ENCODE measurements around the gene PHKA2.

The PHKA2 gene

DNA sequence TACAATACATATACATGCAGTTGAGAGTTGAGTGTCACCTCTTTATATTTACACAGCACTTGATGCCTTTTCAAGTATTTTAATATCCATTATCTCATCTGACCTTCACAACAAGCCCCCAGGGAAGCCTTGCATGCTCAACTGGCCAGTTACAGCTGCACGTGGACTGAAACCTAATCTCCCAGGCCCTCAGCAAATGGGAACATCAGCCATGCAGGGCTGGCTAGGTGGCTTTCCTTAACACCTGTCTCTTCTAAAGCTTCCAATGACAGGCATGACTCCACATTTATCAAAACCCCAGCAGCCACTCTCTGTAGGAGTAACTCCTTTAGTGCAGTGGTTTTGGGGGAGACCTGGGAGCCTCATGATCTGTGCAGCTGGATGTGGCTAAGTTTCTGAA, 56.4 kb downstream of the PHKA2 start:
- peak; percentile 9 for DNase-seq

DNA sequence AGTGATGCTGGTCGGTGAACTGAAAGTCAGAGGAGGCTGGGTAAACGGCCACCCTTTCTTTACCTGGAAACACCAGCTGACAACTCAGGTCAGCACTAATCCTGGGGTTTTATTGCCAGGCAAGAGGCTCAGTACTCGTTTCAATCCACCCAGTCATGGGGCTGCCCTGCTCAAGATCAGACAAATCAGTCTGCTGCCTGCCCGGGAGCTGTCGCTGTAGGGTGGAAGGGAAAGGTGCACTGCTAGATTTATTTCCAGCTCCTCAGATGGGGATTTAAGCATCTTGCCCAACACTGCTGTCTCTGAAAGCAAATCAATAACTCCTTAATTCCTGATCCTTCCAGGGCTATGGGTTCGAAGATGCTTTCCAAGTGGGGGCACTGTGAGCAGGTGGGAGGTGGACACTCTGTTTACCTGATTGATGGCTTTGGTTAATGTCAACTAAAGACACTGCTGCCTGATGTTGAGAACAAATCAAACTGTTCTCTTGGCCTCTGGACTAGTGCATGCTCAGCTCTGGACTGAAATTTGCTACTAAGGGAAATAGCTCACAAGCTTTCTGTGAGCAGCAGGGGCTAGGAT, 59.3 kb downstream of the PHKA2 start:
- DNase-seq = no peak

DNA sequence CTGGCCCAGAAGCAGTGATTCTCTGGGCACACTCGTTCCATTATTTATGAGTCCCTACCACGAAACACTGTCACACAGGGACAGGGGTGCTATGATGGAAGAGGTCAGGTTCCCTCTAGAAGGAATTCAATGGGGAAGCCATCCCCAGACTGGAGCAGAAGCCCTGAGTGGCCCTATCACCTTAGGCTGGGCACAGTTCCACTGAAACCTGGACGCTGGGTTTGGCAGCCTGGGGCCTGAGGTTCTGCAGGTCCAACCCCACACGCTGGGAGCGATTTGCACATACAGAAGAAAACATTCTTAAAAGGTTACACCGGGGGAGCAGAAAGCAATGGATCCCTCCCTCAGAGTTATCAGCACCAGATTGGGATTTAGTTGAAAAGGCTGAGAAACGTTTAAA, 63.3 kb downstream of the PHKA2 start:
- no peak for DNase-seq

DNA sequence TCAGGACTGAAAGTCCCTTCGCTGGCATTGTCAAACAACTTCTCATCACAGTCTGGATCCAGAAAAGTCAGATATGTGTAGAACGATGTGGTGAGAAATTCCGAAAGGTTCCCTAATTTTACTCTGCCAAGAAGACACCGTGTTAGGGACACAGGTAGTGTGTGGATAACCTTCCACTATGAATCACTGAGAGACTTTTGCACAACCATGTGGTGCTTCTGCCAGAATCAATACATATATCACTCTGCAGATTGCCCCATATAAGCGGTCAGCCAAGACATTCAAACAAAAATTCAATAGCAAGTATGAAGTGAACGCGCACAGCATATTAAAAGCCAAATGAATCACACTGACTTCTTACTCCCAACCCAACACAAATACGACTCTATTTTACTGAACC, 63.8 kb downstream of the PHKA2 start:
- DNase-seq = no peak

DNA sequence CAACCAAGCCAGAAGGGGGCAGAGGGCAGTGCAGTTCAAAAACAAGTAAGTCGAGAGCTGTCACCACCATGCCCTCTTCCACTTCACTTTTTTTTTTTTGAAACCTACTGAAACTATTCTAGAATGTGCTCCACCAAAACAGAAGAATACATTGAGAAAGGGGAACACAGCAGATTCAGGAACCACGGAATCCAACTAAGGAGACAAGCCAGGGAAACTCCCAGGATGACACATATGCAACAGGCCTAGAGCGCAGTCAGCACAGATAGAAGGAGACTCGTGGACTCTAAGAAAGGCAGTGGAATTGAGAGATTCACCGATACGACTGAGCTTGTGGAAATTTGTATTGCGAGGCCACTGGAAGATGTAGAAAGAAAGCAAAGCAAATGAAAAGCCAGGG, 66.1 kb downstream of the PHKA2 start:
- no peak for DNase-seq

DNA sequence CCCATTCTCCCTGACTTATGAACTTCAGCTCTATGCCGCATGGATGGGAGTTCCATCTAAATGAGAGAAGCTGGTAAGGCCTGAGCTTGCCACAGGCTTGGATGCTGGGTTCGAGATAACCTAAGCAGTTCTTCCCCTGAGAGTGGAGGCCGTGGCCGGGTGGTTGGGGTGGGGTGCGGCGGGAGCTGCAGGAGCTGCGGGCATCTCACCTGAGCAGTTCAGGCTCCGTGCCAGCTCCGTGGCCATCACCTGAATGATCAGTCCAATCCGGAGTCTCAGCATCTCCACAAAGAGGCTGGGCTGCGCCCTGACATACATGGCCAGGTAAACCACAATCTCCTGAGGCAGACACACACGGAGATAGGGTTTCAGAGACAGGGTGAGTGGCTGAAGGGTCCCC, 77.6 kb downstream of the PHKA2 start:
- no peak for DNase-seq

DNA sequence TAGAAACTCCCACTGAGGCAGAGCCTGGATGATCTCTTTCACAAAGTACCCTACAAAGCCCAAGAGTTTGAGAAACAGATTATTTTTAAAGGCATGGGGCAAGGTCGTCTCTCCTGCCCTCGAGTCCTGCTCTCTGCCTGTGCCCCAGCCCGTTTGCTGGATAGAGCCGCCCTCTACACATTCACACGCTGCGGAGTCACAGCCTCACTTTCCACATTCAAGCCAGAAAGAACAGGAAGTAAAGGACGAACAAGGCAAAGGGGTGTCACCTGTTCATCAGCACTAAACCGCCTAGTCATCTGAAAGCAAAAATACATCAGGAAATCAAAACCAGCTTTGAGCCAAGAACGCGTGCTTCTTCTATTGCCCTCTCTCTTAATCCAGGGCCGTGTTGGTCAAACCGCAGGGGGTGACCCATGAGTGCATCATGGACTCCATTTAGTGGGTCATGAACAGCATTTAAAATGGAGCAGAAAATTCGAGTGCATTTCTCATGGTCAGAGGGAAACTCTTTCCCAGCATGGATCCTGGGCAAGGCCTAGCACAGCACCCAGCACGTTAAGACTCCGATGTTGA, 83.4 kb downstream of the PHKA2 start:
- DNase-seq = no peak

DNA sequence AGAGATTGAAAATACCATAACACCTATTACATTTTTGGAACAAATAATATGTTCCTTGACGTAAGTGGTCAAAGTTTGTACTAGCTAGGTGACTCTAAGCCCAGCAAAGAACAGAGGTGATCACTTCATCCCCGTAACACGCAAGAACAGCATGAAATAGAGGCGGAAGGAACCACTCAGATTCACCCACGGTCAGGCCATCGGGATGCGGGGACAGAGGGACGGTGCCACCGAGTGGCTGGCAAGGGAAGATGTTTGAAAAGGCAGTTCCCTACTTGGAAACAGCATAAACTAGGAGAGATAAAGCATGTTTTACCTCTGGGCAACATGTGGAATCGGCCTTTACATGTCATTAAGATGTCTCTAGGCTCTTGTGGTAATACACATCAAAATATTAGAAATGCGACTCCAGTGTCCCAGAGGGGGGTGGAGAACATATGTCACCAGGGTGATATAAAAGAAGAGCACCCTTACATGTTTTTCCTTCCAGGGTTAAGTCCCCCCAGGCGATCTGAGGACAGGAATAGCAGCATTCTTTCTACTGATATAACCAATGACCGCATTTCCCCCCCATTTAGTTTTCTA, 84.0 kb downstream of the PHKA2 start:
- DNase-seq = no peak

DNA sequence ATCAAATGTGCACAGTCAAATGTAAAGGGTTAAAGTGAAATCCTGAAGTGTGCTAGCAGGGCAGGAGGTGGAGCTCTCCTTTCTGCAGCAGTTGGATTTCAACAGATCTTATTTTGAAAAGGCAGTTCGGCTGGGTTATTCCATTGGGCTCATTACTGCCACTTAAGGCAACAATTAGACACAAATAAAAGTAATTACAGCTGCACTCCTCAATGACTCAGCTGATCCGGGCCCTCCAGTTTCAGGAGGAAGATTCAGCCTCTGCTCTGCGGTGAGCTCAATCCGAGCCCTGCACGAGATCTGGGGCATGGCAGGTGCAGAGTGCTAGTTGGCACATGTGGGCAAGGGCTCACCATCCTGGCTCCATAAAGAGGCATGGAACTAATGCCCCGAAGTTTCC, 85.4 kb downstream of the PHKA2 start:
- DNase-seq = no peak

DNA sequence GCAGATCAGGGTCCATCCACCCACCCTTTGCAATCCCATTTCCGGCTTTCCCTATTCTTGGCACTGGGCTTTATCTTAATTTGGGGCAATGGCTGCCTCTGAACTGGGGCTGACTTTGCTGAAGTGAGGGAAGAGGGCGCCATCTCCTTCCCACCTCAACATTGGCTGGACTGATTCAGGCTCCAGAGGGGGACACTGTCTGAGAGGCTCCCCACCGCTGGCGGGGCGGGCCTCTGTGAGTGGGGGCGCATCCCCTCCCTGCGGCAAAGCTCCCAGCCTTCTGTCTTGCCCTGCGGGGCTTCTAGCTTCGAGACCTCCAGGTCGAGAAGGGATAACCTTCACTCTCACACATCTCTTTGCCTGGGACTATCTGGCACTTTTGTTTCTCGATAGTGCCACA, 85.8 kb downstream of the PHKA2 start:
- DNase-seq = no peak

DNA sequence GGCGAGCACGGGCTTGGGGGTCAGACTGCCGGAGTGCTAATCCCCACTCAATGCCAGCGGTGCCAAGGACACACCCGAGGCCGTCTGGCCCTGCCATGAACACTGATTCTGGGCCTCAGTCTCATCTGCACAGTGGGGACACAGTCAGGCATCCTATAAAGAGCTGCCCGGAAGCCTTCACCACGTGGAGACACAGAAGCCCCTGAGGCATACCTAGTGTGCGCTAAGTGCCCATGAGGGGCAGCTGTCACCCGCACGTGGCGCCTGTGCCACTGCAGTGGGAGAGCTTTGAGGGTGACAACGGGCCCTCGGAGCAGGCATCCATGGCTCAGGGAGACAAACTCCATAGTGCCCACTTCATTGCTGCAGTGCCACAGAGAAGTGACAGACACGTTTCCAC, 86.3 kb downstream of the PHKA2 start:
- no peak for DNase-seq

DNA sequence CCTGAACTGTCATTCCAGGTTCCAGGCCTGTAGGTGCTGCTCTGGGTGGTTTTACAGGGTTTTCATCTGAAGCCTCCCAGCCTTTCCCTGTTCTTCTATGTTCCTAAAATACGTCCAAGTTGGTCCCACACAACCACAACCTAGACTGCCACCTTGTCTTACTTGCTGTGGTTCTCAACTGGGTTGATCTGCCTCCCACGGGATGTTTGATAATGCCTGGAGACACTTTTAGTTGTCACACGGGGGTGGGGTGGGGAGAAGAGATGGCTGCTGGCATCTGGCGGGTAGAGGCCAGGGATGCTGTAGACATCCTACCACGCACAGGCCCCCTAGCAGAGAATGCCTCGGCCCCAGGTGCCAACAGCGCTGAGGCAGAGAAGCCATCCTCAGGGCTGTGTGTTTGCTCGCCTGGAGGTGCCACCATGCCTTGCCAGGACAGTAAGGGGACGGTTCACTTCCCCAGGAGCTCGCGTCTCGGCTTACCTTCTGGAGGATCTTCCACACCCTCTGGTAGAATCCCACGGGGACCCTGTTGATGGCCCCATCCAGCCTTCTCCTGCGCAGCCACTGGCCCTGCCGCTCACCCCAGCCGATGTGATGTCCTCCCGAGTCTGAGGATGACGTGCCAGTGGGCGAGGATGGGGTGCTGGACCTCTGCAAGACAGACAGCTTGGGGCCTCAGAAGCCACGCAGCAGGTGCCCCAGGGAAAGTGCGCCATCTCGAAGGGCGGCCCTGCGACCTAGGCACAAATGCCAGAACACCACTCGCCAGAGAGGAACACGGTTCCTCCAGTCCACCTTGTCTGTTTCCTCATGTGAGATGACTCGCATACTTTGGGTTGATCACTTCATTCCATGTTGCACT, 87.0 kb downstream of the PHKA2 start:
- no peak for DNase-seq

DNA sequence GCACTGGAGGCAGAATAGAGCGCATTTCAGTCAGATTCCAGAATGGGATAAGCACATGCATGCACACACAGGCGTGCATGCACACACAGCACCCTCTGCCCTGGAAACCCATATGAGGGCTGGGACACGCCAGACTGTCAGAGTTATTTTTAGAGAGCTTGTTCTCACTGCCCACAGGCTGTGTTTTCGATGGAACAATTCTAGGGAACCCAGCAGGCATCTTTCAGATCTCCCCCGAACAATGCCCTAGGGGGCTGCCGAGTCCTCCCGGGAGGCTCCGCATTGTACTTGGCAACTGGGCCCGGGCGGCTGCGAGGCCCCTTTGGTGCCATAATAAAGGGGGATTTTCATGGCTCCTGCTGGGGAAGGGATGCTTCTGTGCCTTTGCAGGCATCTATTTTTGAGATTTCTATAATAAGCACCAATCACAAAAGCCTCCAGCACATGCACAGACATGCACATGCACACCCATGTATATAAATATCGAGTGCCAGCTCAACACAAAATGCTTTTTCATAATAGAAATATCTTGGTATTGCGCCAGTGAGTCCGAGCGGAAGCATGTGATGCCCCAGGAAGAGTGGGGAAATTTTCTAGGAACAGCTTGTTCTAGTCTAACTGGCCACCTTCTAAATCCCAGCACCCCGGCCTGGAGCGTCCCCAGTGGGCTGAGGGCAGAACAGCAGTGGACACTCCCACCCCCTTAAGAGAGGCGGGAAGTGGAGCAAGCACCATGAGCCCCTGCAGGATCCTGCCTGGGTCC, 88.5 kb downstream of the PHKA2 start:
- DNase-seq = no peak

DNA sequence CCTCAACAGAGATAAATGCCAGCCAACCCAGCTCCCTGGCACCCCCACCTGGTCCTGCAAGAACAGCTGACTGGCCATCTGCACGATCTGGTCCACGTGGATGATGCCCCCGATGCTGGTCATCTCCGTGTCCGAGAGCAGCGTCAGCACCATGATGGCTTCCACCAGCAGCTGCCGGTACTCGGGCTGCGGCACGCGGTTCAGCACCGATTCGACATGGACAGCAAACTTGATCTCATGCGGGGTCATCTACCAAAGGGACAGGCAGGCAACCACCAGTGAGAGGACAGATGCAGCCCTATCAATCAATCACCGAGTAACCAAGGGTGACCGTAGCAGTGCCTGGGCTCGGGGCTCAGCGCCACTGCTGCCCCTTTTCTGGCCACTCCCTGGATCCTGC, 89.8 kb downstream of the PHKA2 start:
- no peak for DNase-seq

DNA sequence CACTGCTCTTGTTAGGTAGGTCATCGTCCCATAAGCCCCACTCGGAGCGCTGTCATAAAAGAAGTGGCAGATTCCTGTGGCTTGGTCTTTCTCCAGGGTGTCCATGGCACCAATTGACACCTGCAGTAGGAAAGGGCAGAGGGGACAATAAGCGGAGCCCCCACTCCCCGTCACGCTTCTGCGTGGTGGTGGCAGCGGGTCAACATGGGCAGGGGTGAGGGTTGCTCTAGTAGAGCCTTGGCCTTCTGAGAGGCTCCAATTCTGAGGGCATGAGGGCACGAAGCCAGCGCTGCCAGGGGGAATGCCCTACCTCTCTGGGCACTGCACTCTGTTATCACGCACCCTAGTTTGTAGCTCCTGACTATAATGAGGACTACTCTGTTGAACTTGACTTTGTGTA, 90.4 kb downstream of the PHKA2 start:
- no peak for DNase-seq

DNA sequence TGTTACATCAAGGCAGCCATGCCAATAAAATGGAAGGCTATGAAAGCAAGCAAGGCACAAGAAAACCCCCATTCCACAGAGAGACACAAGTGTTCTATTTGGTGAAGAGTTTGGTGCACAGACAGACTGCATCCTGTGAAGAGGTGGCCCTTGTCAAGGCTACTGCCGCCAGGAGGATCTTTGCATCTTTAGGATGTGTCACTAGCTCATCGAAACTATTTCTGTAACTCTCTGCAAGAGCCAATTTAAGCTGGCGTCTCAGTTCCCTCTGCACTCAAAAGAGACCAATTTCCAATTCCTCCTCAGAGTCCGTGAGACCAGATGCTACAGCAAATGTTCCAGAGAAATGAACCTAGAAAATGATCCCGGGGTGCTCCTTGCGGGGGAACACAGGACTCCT, 91.0 kb downstream of the PHKA2 start:
- DNase-seq = no peak

DNA sequence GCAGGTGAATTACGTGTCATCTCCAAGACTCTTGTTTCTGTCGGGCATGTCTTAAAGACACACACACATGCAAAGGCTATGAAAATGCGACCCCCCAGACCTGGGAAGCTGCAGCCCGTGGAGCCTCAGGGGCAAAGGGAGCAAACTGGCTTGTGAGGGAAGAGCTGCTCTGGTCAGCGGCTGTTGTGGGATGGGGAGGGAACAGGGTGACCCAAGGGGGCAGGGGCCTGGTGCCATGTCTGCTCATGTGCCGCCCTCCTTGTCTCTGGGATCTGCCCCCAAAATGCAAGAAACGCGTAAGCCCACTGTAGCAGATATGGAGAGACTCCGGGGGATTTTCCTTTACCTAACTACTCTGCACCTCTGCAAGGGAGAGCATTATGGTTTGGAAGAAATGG, 92.4 kb downstream of the PHKA2 start:
- DNase-seq = no peak

DNA sequence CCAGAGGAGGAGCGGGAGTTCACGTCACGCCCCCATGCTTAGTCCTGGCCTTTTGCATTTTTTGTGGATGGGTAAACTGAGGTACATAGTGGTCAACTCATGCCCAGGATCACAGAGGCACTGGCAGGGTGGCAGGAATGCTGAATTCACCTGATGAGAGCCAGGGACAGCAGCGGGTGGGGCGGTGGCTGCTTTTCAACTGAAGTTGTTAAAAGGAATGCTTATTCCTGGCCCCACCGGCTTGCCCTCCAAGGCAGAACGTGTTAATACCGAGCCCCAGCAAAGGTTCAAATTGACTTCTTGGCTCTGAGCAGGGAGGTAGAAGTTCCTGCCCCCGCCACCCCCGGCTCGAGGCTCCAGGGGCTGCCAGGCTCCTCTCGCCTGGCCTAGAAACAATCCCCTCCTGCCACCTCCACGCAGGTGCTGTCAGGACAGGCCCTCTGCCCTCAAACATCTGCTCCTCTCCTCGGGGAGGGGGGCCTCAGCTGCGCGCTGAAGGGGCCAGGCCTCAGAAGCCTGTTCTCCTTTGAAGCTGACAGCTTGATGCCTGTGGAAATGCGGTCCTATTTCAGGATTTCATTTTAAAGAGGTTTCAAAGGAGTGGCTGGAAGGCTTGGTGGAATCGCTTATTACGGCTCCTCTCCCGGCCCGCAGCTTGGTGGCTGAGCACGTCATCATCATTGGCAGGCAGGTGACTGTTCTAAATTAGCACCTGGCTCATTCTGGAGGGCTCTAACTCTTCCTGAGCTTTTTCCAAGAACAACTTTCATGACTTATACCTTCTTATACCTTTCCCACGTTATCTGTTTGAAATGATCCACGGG, 93.0 kb downstream of the PHKA2 start:
- DNase-seq = no peak

DNA sequence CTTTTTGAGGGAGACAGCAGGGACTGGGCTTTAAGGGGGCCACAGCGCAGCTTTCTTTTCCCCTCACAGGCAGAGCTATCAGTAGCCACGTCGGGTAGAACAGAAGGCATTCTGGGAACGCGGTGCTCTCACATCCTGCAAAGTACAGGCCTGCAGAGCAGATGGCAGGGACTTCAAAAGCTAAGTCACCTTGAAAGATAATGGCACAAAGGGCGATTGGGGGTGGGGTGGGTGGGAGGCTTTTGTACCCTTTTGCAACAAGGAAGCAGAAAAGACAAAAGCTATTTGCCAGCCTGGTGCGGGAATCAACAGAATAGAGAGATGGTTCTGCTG, 93.9 kb downstream of the PHKA2 start:
- DNase-seq = no peak

DNA sequence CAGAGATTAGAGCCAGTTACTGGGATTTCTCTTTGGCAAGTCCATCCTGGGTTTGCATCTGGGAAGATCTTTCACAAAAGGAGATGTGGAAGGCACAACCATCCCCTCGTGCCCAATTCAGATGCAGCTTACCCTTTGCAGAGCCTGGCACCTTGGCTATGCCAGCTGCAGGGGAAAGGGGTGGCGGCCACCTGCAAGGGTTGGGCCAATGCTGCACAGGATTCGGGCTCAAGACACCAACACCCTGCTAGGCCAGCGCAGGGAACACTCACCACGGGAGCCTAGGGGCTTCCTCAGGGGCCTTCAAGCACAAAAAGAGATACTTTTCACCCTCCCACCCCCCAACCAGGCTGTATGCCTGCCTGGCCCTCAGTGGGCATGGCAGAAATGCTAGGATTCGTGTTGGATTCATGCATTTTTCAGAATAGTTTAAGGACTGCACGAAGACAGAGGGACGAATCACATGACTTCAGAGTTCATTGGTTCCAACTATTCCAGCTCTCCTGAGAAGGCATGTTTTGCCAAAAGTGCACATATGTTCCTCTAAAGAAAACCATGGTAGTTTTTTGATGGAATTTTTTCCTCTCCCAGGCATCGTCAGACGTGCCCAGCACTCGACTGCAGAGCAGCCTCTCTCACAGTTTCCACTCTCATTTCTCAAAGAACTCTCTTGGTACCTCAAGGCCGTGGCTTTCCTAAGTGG, 94.4 kb downstream of the PHKA2 start:
- DNase-seq = no peak

DNA sequence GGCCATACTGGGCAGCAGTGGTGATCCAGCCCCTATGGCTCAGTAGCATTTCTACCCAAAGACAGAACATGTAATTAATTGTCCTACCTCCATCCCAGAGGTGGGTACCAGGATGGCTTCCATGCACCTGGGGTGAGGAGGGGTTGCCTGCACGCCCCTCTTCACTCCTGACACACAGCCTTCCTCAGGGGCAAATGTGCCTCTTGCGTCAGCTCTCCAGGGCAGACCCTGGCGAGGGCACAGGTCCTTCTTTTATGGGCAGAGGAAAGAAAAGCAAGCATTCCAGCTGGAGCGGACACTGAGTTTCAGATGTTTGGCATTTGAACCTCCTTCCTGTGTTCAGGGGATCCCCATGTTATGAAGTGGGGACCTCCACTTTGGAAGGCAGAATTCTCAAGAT, 95.6 kb downstream of the PHKA2 start:
- DNase-seq = no peak

DNA sequence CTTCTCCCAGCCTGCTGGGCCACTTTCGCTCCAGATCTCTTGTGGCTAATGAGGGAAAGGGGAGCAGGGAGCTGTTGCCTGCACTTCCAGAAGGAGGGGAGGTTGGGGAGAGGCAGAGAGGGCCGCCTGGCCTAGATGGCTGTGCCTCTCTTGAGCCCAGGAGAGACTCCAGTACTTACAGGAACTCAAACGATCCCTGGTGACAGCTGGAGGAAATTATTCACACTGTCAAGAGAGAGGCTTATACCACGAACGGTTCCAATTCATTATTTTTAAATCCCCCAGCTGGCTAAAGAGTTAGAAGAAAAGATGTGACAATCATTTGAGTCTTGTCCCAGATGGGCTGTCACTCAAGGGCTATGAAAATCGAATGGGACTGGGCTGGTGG, 96.1 kb downstream of the PHKA2 start:
- no peak for DNase-seq
